Kidney (tissue), 14 donors: ENCODE results near the gene IPPK. TPM values are rescaled to one million over a fixed set of nuclear protein-coding genes. Genes with fewer than 3 reads are reported as not detected.

Experiments used
- DNase-seq, 5 donors: peaks; one replicate each; pipeline ENCODE4 v3.0.0-alpha.2; 2013 to 2020
- FAIRE-seq: peaks from 2 replicates; lab custom pipeline; 2012; peaks lifted over from hg19 to GRCh38; lab: Jason Lieb, UNC
- H3K27ac ChIP-seq, 2 donors: one replicate each; pipeline ENCODE4 v1.7.0; 2013; ENCODE audit warnings: low read depth in 2 of 2, low read length in 2 of 2, inconsistent platforms in 1 of 2
- H3K27me3 ChIP-seq: one replicate; pipeline ENCODE4 v1.7.1; 2013; ENCODE audit warnings: low read length, inconsistent platforms; ENCODE audit not compliant: control insufficient read depth, insufficient read depth
- H3K36me3 ChIP-seq, 3 donors: one replicate each; pipeline versions ENCODE4 v1.7.0 to v1.7.1; 2013; ENCODE audit warnings: low read length in 3 of 3, control low read depth in 1 of 3, inconsistent platforms in 1 of 3; ENCODE audit not compliant: insufficient read depth in 3 of 3, control insufficient read depth in 2 of 3
- H3K4me1 ChIP-seq, 3 donors: one replicate each; pipeline versions ENCODE4 v1.7.0 to v1.7.1; 2013; ENCODE audit warnings: low read length in 3 of 3, inconsistent platforms in 1 of 3, low read depth in 1 of 3; ENCODE audit not compliant: control insufficient read depth in 2 of 3, insufficient read depth in 2 of 3
- H3K4me3 ChIP-seq, 3 donors: one replicate each; pipeline versions ENCODE4 v1.7.0 to v1.8.1; 2013; ENCODE audit warnings: low read length in 3 of 3, control low read depth in 1 of 3, inconsistent platforms in 1 of 3
- H3K9ac ChIP-seq, 3 donors: one replicate each; pipeline versions ENCODE4 v1.7.0 to v1.7.1; 2013; ENCODE audit warnings: low read length in 3 of 3, control low read depth in 1 of 3, inconsistent platforms in 1 of 3
- H3K9me3 ChIP-seq, 3 donors: one replicate each; pipeline versions ENCODE4 v1.7.0 to v1.7.1; 2013; ENCODE audit warnings: low read length in 3 of 3, control low read depth in 1 of 3, inconsistent platforms in 1 of 3; ENCODE audit not compliant: control insufficient read depth in 2 of 3, insufficient read depth in 1 of 3
- intact Hi-C: fragments of 100-400 bp; cut with DNase I; formaldehyde crosslinking; loops from one replicate; pipeline ENCODE4 v1.11.1; 2022
- polyA plus RNA-seq: library from polyadenylated mRNA; stranded (reverse); fragments of 350-450 nt; fragmentation: Illumina TruSeq; extraction: RNeasy Lipid Tissue Mini Kit (QIAGEN cat#74804); gene quantifications from one replicate; pipeline ENCODE4 v1.2.3, GENCODE V29; 2014; ENCODE audit warnings: low read depth, low replicate concordance; ENCODE audit not compliant: insufficient read depth
- total RNA-seq: library from RNA; stranded (reverse); fragmentation: NEBNext Ultra II Directional; extraction: Animal tissue kit (Norgen Biotek cat#: 25700); gene quantifications from one replicate; pipeline ENCODE4 v1.2.1, GENCODE V29; 2021
- TF ChIP-seq, protein P1 (sequence below): IDR thresholded peaks from 3 replicates; pipeline ENCODE4 v1.5.1; 2012; ENCODE audit warnings: mild to moderate bottlenecking, moderate library complexity, borderline replicate concordance; ENCODE audit not compliant: insufficient read depth; ENCODE audit errors: extremely low read depth
- donor health status: control.
- donor health status: control.
- donor health status: control.
- donor health status: control.
- donor health status: control.
- donor health status: DM: yes; HTN: yes; CAD: no.
- donor health status: Normal renal cell carcinoma (clear cell type).

IPPK gene
- total and polyA plus RNA-seq, 2 donors from 2014 or later = 7.3 to 10.2 TPM

DNA sequence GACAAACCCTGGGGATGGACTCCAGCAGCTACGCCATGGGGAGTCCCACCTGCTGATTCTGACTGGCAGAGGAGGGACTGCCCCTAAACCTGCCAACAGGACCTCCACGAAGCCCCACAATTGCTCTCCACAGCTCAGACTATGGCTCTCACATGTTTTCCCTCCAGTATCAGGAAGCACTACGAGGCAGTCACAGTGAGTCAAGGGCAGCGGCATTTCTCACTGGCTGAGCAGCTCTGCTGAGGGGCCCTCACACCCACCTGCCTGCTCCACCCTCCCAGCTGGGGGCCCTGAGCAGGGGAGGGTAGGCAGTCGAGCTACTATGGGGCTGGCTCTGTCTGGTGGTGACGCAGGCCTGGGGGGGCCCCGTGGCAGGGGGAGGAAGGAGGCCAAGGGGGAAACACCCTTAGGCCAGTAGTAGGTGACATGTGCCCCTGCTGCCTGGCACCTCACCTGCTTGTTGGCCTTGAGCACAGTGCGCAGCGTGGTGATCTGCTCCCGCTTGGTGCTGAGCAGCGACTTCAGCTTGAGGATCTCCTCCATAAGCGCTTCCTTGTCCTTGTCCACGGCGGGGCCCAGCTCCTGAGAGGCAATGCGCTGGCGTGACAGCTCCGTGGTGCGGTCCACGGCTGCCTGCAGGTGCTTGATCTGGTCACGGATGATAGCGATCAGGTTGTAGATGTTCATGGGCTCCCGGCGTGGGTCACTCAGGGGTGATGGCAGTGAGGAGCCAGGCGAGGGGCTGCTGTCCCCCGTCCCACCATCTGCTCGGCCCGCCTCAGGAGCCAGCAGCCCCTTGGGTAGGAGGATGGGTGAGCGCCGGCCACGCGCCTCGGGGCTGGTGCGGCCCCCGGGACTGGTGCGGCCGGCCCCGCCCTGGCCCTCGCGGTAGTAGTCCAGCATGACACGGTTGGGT, 48.4 kb upstream of the IPPK start:
- H3K4me1 ChIP-seq = no peaks in the 10 kb centered on the region
- DNase-seq (peak in 1 of 5 donors; percentile 63), FAIRE-seq (no peak)
- peaks cover 0 to 61% (median 54%) of the 10 kb centered on the region in 3 donors for H3K36me3 ChIP-seq
- no peak overlapping the region for H3K9ac ChIP-seq
- H3K27ac ChIP-seq = no peak overlapping the region
- no peaks in the 10 kb centered on the region for H3K9me3 ChIP-seq
- intact Hi-C loops = loop anchor here (5.0 kb wide), 1 partner anchor 74 kb away; no protein-coding TSS in a partner anchor
- TF ChIP-seq, protein P1, sequence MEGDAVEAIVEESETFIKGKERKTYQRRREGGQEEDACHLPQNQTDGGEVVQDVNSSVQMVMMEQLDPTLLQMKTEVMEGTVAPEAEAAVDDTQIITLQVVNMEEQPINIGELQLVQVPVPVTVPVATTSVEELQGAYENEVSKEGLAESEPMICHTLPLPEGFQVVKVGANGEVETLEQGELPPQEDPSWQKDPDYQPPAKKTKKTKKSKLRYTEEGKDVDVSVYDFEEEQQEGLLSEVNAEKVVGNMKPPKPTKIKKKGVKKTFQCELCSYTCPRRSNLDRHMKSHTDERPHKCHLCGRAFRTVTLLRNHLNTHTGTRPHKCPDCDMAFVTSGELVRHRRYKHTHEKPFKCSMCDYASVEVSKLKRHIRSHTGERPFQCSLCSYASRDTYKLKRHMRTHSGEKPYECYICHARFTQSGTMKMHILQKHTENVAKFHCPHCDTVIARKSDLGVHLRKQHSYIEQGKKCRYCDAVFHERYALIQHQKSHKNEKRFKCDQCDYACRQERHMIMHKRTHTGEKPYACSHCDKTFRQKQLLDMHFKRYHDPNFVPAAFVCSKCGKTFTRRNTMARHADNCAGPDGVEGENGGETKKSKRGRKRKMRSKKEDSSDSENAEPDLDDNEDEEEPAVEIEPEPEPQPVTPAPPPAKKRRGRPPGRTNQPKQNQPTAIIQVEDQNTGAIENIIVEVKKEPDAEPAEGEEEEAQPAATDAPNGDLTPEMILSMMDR = no peak
- no peak overlapping the region for H3K4me3 ChIP-seq
- no peaks in the 10 kb centered on the region for H3K27me3 ChIP-seq

DNA sequence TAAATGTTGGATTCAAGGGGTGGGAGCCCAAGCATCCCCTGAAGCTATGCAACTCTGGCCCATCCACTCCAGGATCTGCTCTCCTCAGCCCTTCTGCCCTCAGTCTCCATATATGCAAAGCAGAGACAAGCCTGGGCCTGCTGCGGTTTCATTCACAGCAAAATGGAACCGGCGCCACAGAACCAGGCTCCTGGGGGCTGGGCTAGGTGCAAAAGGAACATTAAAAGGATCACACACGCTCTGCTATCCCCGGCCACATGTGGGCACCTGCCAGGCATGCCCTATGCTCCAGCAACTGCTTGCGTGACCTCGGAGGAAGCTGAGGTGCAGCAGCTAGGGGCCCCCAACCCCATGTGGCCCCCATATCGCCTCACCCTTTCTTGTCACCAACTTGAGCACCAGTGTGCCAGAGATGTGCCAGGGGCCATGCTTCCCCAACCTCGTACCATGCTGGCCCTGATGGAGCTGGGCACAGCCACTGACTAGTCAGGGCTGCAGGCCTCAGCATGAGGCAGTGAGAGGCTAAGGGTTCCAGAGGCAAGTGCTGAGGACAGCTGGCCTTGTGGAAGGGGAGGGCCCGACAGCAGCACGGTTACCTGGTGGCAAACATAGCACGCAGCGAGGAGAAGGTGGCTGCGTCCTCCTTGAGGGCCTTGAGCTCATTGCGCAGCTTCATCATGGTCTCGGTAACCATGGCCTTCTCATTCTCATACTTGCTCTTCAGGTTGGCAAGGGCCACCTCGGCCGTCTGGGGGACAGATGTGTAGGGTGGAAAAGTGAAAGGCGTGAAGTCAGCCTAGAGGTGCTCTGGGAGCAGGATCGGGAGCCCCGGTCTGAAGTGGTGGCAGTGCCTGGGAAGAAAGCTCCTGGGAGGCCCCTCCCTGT, 47.5 kb upstream of the IPPK start:
- Histone ChIP-seq H3K36me3 (peaks cover 0 to 63% (median 53%) of the 10 kb centered on the region in 3 donors), H3K27me3 (no peaks in the 10 kb centered on the region), H3K4me3 (no peak overlapping the region), H3K9me3 (no peaks in the 10 kb centered on the region), H3K4me1 (no peaks in the 10 kb centered on the region), H3K9ac (no peak overlapping the region), H3K27ac (no peak overlapping the region)
- TF ChIP-seq, protein P1 = no peak
- DNase-seq (no peak), FAIRE-seq (no peak)
- intact Hi-C loops = loop anchor here (5.0 kb wide), 1 partner anchor 75 kb away; no protein-coding TSS in a partner anchor

DNA sequence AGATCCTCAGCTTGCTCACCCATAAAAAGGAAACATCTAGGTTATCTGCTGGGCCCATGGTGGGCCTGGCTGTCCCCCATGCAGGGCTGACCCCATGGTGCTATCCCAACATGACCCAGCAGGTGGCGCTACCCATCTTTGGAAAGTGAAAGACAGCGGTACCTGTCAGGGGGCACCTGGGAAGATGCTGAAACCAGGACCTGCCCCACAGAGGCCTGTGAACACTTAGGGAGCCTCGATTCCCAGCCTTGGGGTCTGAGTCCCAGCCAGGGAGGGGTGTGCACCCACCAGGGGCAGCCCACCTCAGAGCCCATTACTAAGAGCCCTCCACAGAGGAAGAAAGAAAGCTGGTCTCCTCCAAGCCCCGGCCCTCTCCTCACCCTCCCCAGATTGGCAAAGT, 46.6 kb upstream of the IPPK start:
- Histone ChIP-seq H3K27ac (no peak overlapping the region), H3K27me3 (no peaks in the 10 kb centered on the region), H3K9me3 (no peaks in the 10 kb centered on the region), H3K4me3 (no peak overlapping the region), H3K36me3 (peaks cover 0 to 58% (median 46%) of the 10 kb centered on the region in 3 donors), H3K9ac (no peak overlapping the region), H3K4me1 (no peaks in the 10 kb centered on the region)
- FAIRE-seq (no peak), DNase-seq (peak; percentile 60 to 78 (median 75))
- intact Hi-C loops = loop anchor here (5.0 kb wide), 1 partner anchor 76 kb away; no protein-coding TSS in a partner anchor
- TF ChIP-seq, protein P1 = peak; percentile 86
